Hematopoietic multipotent progenitor cell treated with erythropoietin and hydrocortisone succinate and interleukin-3 and kit ligand, for 4 days (in vitro differentiated cells): ENCODE data around the gene GBE1.
A peak's percentile ranks its signal among the peaks of the same experiment; 100 is the strongest.

Experiments
- DNase-seq: peaks from one replicate; pipeline ENCODE4 v3.0.0-alpha.2; 2015

The GBE1 gene

GRCh38 chr3:81696090-81696489, 65.4 kb downstream of the GBE1 start:
- DNase-seq: no peak

GRCh38 chr3:81695302-81695701, 66.1 kb downstream of the GBE1 start:
- no peak for DNase-seq

GRCh38 chr3:81694662-81695061, 66.8 kb downstream of the GBE1 start:
- no peak for DNase-seq

- DNase-seq: no peak
Measured at GRCh38 chr3:81692766-81693165, 68.7 kb downstream of the GBE1 start.

GRCh38 chr3:81689617-81690016, 71.8 kb downstream of the GBE1 start:
- no peak for DNase-seq

GRCh38 chr3:81684751-81685395, 76.6 kb downstream of the GBE1 start:
- peak; percentile 11 for DNase-seq

- DNase-seq: no peak
Measured at GRCh38 chr3:81676706-81677456, 84.6 kb downstream of the GBE1 start.

GRCh38 chr3:81674690-81675089, 86.8 kb downstream of the GBE1 start:
- DNase-seq: no peak

- DNase-seq: no peak
Measured at GRCh38 chr3:81668283-81668682, 93.2 kb downstream of the GBE1 start.

- DNase-seq: peak; percentile 59
Measured at GRCh38 chr3:81666502-81667121, 94.8 kb downstream of the GBE1 start.

- DNase-seq: no peak
Measured at GRCh38 chr3:81663114-81663513, 98.3 kb downstream of the GBE1 start.

- no peak for DNase-seq
Measured at GRCh38 chr3:81660036-81660435, 101.4 kb downstream of the GBE1 start.

GRCh38 chr3:81658322-81658997, 103.0 kb downstream of the GBE1 start:
- no peak for DNase-seq

GRCh38 chr3:81651139-81651538, 110.3 kb downstream of the GBE1 start:
- DNase-seq: peak; percentile 34

GRCh38 chr3:81650187-81650586, 111.3 kb downstream of the GBE1 start:
- no peak for DNase-seq

- no peak for DNase-seq
Measured at GRCh38 chr3:81645248-81645647, 116.2 kb downstream of the GBE1 start.

- DNase-seq: peak; percentile 67
Measured at GRCh38 chr3:81643721-81644120, 117.7 kb downstream of the GBE1 start.

- DNase-seq: no peak
Measured at GRCh38 chr3:81638480-81638879, 123.0 kb downstream of the GBE1 start.

- no peak for DNase-seq
Measured at GRCh38 chr3:81632659-81633058, 128.8 kb downstream of the GBE1 start.

- no peak for DNase-seq
Measured at GRCh38 chr3:81624756-81625155, 136.7 kb downstream of the GBE1 start.

GRCh38 chr3:81622395-81622794, 139.1 kb downstream of the GBE1 start:
- no peak for DNase-seq

- DNase-seq: no peak
Measured at GRCh38 chr3:81621277-81621676, 140.2 kb downstream of the GBE1 start.

GRCh38 chr3:81620849-81621248, 140.6 kb downstream of the GBE1 start:
- DNase-seq: no peak

GRCh38 chr3:81612768-81613167, 148.7 kb downstream of the GBE1 start:
- no peak for DNase-seq
